ENCODE measurements around the gene CLIP3. TPM values are rescaled to one million over a fixed set of nuclear protein-coding genes. Genes with fewer than 3 reads are reported as not detected.
A peak's percentile ranks its signal among the peaks of the same experiment; 100 is the strongest.
"Not testable (repeated sequence)": the region's sequence is repeated elsewhere in the genome, so short reads cannot be mapped to it uniquely, and the experiment has no call there.

The CLIP3 gene
- polyA plus RNA-seq, 3 donors: 51.9 to 54.0 (median 53.7) TPM

GRCh38 chr19:35991731-35992450, 40.8 kb downstream of the CLIP3 start:
- no peak for DNase-seq (ENCODE audit: extremely low read depth in 1 of 11, low read depth in 9 of 11, low spot score in 4 of 11)

- DNase-seq (ENCODE audit: extremely low read depth in 1 of 11, low read depth in 9 of 11, low spot score in 4 of 11): no peak
Measured at GRCh38 chr19:35990771-35991730, 41.6 kb downstream of the CLIP3 start.

DNA sequence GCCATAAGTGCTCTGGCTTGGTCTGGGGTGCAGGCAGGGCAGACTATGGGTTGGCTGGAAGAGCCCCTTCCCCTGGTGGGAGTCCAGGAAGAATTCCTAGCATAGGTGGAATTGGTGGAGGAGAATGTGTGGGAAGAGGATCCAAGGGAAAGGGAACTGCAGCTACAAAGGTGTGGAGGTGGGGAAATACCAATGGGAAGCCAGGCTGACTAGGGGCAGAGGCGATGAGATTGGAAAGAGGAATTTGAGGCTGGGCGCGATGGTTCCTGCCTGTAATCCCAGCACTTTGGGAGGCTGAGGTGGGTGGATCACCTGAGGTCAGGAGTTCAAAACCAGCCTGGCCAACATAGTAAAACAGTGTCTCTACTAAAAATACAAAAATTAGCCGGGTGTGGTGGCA, 42.5 kb downstream of the CLIP3 start:
- no peak for DNase-seq (ENCODE audit: extremely low read depth in 1 of 11, low read depth in 9 of 11, low spot score in 4 of 11)

DNA sequence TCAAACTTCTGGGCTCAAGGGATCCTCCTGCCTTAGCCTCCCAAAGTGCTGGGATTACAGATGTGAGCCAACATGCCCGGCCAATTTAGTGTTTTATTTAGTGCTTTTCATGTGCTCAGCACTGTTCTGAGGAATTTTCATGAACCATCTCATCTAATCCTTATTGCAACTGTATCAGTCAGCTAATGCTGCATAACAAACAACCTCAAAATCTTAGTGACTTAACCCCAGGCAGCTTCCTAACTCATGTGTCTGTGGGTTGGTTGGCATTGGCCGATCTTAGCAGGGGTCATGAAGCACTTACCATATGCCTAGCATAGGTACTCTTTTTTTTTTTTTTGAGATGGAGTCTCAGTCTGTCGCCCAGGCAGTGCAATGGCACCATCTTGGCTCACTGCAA, 43.8 kb downstream of the CLIP3 start:
- no peak for DNase-seq (ENCODE audit: extremely low read depth in 1 of 11, low read depth in 9 of 11, low spot score in 4 of 11)

DNA sequence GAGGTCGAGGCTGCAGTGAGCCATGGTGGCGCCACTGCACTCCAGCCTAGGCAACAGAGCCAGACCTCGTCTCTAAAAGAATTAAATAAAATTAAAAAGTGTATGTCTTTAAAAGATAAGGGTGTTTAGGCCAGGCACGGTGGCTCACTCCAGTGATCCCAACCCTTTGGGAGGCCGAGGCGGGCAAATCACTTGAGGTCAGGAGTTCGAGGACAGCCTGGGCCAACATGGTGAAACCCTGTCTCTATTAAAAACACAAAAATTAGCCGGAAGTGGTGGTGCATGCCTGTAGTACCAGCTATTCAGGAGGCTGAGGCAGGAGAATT, 45.1 kb downstream of the CLIP3 start:
- DNase-seq (ENCODE audit: extremely low read depth in 1 of 11, low read depth in 9 of 11, low spot score in 4 of 11): no peak

DNA sequence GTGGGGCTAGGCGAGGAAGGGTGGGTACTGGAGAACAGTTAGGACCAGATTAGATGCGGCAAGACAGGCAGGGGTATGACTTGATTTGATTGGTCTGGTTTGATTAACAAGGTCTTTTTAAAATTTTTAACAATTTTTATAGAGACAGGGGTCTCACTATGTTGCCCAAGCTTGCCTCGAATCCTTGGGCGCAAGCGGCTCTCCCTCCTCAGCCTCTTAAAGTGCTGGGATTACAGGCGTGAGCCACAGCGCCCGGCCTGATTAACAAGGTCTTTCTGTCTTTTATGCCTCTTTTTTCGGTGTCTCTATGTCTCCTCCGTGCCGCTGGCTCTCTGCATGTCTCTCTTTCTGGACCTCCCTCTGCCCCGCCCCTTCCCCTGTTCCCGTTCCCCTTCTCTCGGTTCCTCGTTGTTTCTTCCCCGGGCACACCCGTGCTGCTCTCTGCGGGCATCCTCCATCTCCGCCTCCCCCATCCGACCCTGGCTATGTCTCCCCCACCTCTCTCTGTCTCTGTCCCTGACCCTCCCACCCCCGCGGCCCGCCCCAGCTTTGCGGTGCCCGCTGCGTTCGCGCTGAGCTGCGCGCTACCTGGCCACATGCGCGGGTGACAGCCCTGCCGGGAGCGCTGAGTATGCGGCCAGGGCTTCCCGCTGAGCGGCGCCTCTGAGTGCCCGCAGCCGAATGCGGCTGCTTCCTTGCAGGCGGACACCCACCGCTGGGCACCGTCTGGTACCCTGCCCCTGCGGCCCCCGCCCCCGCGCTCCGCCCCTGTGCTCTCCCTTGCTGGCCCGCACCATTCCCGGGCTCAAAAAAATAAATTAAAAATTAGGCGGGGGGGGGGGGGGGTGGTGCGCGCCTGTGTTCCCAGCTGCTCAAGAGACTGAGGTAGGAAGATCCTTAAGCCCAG, 45.8 kb downstream of the CLIP3 start:
- no peak for DNase-seq (ENCODE audit: extremely low read depth in 1 of 11, low read depth in 9 of 11, low spot score in 4 of 11)

GRCh38 chr19:35986111-35986510, 46.6 kb downstream of the CLIP3 start:
- DNase-seq (ENCODE audit: extremely low read depth in 1 of 11, low read depth in 9 of 11, low spot score in 4 of 11): no peak

- DNase-seq (ENCODE audit: extremely low read depth in 1 of 11, low read depth in 9 of 11, low spot score in 4 of 11): no peak
Measured at GRCh38 chr19:35983177-35983576, 49.5 kb downstream of the CLIP3 start.

- DNase-seq (ENCODE audit: extremely low read depth in 1 of 11, low read depth in 9 of 11, low spot score in 4 of 11): not testable (repeated sequence)
Measured at GRCh38 chr19:35980997-35981396, 51.7 kb downstream of the CLIP3 start.

DNA sequence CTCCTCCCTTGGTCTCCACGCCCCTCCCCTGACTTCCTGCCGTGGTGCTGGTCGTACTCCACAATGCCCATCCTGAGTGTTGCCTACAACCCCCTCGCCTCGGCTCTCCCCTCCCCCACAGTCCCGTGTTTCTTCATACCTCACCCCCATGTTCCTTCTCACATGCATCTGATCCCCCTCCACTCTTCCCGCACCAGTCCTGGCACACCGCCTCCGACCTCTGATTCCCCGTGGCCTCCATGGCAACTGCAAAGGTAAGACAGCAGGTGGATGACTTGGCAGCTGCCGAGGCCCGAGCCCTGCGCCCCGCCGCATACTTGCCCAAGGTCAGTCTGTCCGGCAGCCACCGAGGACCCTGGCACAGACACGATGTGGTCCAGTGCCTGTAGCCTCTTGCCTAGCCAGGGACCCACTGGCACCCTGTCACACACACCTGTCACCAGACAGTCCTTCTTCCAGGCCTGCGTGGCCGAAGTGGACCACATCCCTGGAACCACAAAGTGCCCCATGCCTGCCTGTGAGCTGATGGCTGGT, 53.8 kb downstream of the CLIP3 start:
- DNase-seq (ENCODE audit: extremely low read depth in 1 of 11, low read depth in 9 of 11, low spot score in 4 of 11): no peak

- DNase-seq (ENCODE audit: extremely low read depth in 1 of 11, low read depth in 9 of 11, low spot score in 4 of 11): no peak
Measured at GRCh38 chr19:35978271-35978670, 54.4 kb downstream of the CLIP3 start.

GRCh38 chr19:35977446-35978222, 55.0 kb downstream of the CLIP3 start:
- no peak for DNase-seq (ENCODE audit: extremely low read depth in 1 of 11, low read depth in 9 of 11, low spot score in 4 of 11)

DNA sequence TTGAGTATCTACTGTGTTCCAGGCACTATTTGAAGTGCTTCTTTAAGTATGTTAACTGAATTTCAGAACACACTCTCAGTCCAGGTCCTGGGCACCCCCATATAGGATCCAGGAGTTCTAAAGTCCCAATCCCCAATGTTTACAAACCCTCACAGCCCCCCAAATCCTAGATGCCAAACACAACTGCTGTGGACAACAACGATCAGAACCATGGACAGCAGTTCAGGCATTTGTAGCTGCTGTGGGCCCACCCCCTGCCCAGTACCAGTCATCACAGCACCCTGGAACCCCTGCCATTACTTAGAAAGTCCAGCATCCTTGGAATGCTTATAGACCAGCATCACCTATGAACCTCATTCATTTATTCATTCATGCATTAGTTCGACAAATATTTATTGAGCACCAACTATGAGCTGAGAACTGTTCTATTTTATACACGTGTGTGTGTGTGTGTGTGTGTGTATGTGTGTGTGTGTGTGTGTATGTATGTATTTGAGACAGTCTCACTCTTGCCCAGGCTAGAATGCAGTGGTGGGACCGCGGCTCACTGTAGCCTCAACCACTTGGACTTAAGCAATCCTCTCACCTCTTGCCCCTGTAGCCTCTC, 57.0 kb downstream of the CLIP3 start:
- peak in 1 of 11 donors; percentile 20 for DNase-seq (ENCODE audit: extremely low read depth in 1 of 11, low read depth in 9 of 11, low spot score in 4 of 11)

DNA sequence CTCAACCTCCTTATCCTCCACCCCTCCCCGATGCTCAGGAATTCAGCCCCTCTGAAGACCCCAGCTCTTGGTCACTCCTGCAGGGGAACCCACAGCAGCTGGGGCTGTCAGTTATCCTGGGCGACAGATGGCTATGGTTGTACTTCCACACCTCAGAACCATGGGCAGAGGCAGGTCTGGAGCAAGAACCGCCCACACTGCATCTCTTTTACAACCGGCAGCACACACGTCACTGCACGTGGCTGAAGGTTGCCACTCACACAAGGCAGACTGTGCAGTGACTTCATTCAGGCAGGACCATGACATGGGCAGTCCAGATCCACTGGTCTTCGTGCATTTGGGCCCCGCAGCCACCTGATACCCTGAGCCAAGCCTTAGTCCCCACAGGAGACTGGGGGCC, 59.2 kb downstream of the CLIP3 start:
- DNase-seq (ENCODE audit: extremely low read depth in 1 of 11, low read depth in 9 of 11, low spot score in 4 of 11): no peak

DNA sequence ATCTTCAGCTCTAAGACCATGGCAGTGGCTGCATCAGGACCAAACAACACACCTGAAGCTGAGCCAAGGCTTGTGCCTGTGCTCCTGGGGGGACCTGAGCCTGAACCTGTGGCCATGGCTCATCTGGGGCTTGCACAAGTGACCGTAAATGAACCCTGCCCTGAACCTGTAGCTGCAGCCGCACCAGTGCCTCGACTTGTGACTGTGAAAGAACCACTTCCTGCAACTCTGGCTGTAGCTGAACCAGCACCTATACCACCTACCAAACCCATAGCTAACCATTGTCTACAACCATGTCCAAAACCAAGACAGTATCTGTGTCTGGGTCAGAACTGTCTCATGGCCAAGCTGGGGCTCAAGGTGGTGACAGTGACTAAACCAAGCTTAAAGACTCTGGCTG, 65.9 kb downstream of the CLIP3 start:
- no peak for DNase-seq (ENCODE audit: extremely low read depth in 1 of 11, low read depth in 9 of 11, low spot score in 4 of 11)
